Karpas-422 (cell line): Measurements from ENCODE around the gene SERPINF2. TPM values are rescaled to one million over a fixed set of nuclear protein-coding genes. Genes with fewer than 3 reads are reported as not detected.
A peak's percentile ranks its signal among the peaks of the same experiment; 100 is the strongest.

Source experiments
- DNase-seq: peaks from one replicate; pipeline ENCODE4 v3.0.0-alpha.2; 2015
- H2AFZ ChIP-seq: fragments of 200-600 bp; sonication (generic); 2 replicates; pipeline ENCODE4 v1.6.1; 2014; ENCODE audit warnings: antibody characterized with exemption, low read length, mixed read lengths
- H3K27ac ChIP-seq: fragments of 200-600 bp; sonication (generic); 2 replicates; pipeline ENCODE4 v1.5.1; 2014; ENCODE audit warnings: mild to moderate bottlenecking, low read length, moderate library complexity
- H3K27me3 ChIP-seq: fragments of 200-600 bp; sonication (generic); 2 replicates; pipeline ENCODE4 v1.6.1; 2014; ENCODE audit warnings: low read length, mixed read lengths
- H3K36me3 ChIP-seq: fragments of 200-600 bp; sonication (generic); 2 replicates; pipeline ENCODE4 v1.6.1; 2014; ENCODE audit warnings: low read length, mixed read lengths; ENCODE audit not compliant: insufficient read depth
- H3K4me1 ChIP-seq: fragments of 200-600 bp; sonication (generic); 2 replicates; pipeline ENCODE4 v1.6.1; 2014; ENCODE audit warnings: mild to moderate bottlenecking, low read length, mixed read lengths
- H3K4me2 ChIP-seq: fragments of 200-600 bp; sonication (generic); 2 replicates; pipeline ENCODE4 v1.6.1; 2014; ENCODE audit warnings: low read length, low read depth, mild to moderate bottlenecking; ENCODE audit not compliant: poor library complexity, severe bottlenecking
- H3K4me3 ChIP-seq: fragments of 200-600 bp; sonication (generic); 2 replicates; pipeline ENCODE4 v1.5.1; 2014; ENCODE audit warnings: mild to moderate bottlenecking, antibody characterized with exemption, low read length, mixed read lengths
- H3K79me2 ChIP-seq: fragments of 200-600 bp; sonication (generic); 2 replicates; pipeline ENCODE4 v1.6.1; 2014; ENCODE audit warnings: mild to moderate bottlenecking, low read length, mixed read lengths
- H3K9ac ChIP-seq: fragments of 200-600 bp; sonication (generic); 2 replicates; pipeline ENCODE4 v1.6.0; 2014; ENCODE audit warnings: low read length
- H3K9me2 ChIP-seq: fragments of 200-600 bp; sonication (generic), shearing (Covaris generic); replicated peaks from 2 replicates; pipeline ENCODE4 v1.6.0; 2014; ENCODE audit warnings: mild to moderate bottlenecking, low read length, moderate library complexity; ENCODE audit not compliant: insufficient read depth
- H3K9me3 ChIP-seq: fragments of 300-700, 200-600 bp; sonication (generic); 2 replicates; pipeline ENCODE4 v1.6.1; 2014; ENCODE audit warnings: low read length, mixed read lengths
- H4K20me1 ChIP-seq: fragments of 200-600 bp; sonication (generic); 2 replicates; pipeline ENCODE4 v1.6.1; 2014; ENCODE audit warnings: mild to moderate bottlenecking, antibody characterized with exemption, low read length, low read depth; ENCODE audit not compliant: insufficient read depth
- total RNA-seq: library from RNA; depleted of rRNA; stranded (reverse); fragments of >200 nt; shearing (Covaris generic); gene quantifications from 2 replicates; pipeline ENCODE4 v1.2.3, GENCODE V29; 2014; ENCODE audit warnings: low replicate concordance

Gene SERPINF2
- total RNA-seq, 1 experiment from 2014 or later = 0.19 TPM

- Histone ChIP-seq H2AFZ (no peak overlapping the region), H3K9me3 (no peaks in the 10 kb centered on the region), H3K27ac (no peak overlapping the region), H3K9ac (no peak overlapping the region), H3K4me2 (no peak overlapping the region), H3K9me2 (no peaks in the 10 kb centered on the region), H3K36me3 (no peaks in the 10 kb centered on the region), H4K20me1 (no peaks in the 10 kb centered on the region), H3K79me2 (no peaks in the 10 kb centered on the region), H3K27me3 (no peaks in the 10 kb centered on the region), H3K4me3 (no peak overlapping the region), H3K4me1 (peaks cover 3% of the 10 kb centered on the region; the same call in 1 of the 2 replicates)
- DNase-seq = peak; percentile 39
Observed at GRCh38 chr17:1745513-1746020, 2.9 kb downstream of the SERPINF2 start.

GRCh38 chr17:1746975-1747543 lies 4.4 kb downstream of the SERPINF2 start:
- Histone ChIP-seq H3K9ac (no peak overlapping the region), H3K4me1 (peaks cover 3% of the 10 kb centered on the region; the same call in 1 of the 2 replicates), H2AFZ (no peak overlapping the region), H4K20me1 (no peaks in the 10 kb centered on the region), H3K4me3 (no peak overlapping the region), H3K9me3 (no peaks in the 10 kb centered on the region), H3K79me2 (no peaks in the 10 kb centered on the region), H3K27ac (no peak overlapping the region), H3K4me2 (no peak overlapping the region), H3K9me2 (no peaks in the 10 kb centered on the region), H3K36me3 (no peaks in the 10 kb centered on the region), H3K27me3 (no peaks in the 10 kb centered on the region)
- no peak for DNase-seq

GRCh38 chr17:1750628-1751027 lies 8.0 kb downstream of the SERPINF2 start:
- Histone ChIP-seq H3K79me2 (no peaks in the 10 kb centered on the region), H2AFZ (no peak overlapping the region), H3K4me3 (no peak overlapping the region), H3K4me1 (peaks cover 6% of the 10 kb centered on the region; the same call in 1 of the 2 replicates), H3K36me3 (no peaks in the 10 kb centered on the region), H3K4me2 (no peak overlapping the region), H3K9me3 (no peaks in the 10 kb centered on the region), H3K9ac (no peak overlapping the region), H3K27ac (no peak overlapping the region), H3K27me3 (no peaks in the 10 kb centered on the region), H3K9me2 (no peaks in the 10 kb centered on the region), H4K20me1 (no peaks in the 10 kb centered on the region)
- no peak for DNase-seq

GRCh38 chr17:1752425-1753262 lies 10.0 kb downstream of the SERPINF2 start:
- peaks cover 6% of the 10 kb centered on the region; the same call in 1 of the 2 replicates for H3K4me1 ChIP-seq
- H3K4me3 ChIP-seq = no peak overlapping the region
- H3K36me3 ChIP-seq = no peaks in the 10 kb centered on the region
- no peaks in the 10 kb centered on the region for H3K9me3 ChIP-seq
- H2AFZ ChIP-seq = no peak overlapping the region
- no peak overlapping the region for H3K9ac ChIP-seq
- no peaks in the 10 kb centered on the region for H4K20me1 ChIP-seq
- DNase-seq = no peak
- H3K4me2 ChIP-seq = no peak overlapping the region
- no peaks in the 10 kb centered on the region for H3K9me2 ChIP-seq
- H3K79me2 ChIP-seq = no peaks in the 10 kb centered on the region
- H3K27ac ChIP-seq = no peak overlapping the region
- H3K27me3 ChIP-seq = no peaks in the 10 kb centered on the region

- Histone ChIP-seq H3K4me2 (no peak overlapping the region), H3K9me3 (no peaks in the 10 kb centered on the region), H2AFZ (no peak overlapping the region), H4K20me1 (no peaks in the 10 kb centered on the region), H3K27ac (no peak overlapping the region), H3K4me3 (no peak overlapping the region), H3K27me3 (no peaks in the 10 kb centered on the region), H3K9me2 (no peaks in the 10 kb centered on the region), H3K79me2 (no peaks in the 10 kb centered on the region), H3K36me3 (no peaks in the 10 kb centered on the region), H3K4me1 (peaks cover 6% of the 10 kb centered on the region; the same call in 1 of the 2 replicates), H3K9ac (no peak overlapping the region)
- no peak for DNase-seq
Observed at GRCh38 chr17:1753767-1754429, 11.2 kb downstream of the SERPINF2 start.

- no peak overlapping the region for H3K4me2 ChIP-seq
- H3K36me3 ChIP-seq = no peaks in the 10 kb centered on the region
- no peaks in the 10 kb centered on the region for H3K9me3 ChIP-seq
- H3K4me3 ChIP-seq = no peak overlapping the region
- H3K4me1 ChIP-seq = peaks cover 5% of the 10 kb centered on the region; the same call in 1 of the 2 replicates
- no peak overlapping the region for H3K27ac ChIP-seq
- H3K79me2 ChIP-seq = no peaks in the 10 kb centered on the region
- H3K9me2 ChIP-seq = no peaks in the 10 kb centered on the region
- no peak overlapping the region for H3K9ac ChIP-seq
- DNase-seq = peak; percentile 37
- no peaks in the 10 kb centered on the region for H4K20me1 ChIP-seq
- no peaks in the 10 kb centered on the region for H3K27me3 ChIP-seq
- H2AFZ ChIP-seq = no peak overlapping the region
Observed at GRCh38 chr17:1754430-1755112, 11.9 kb downstream of the SERPINF2 start.

GRCh38 chr17:1755252-1755826 lies 12.7 kb downstream of the SERPINF2 start:
- Histone ChIP-seq H4K20me1 (no peaks in the 10 kb centered on the region), H3K4me1 (0 out of 2 replicates have a peak, but pooled peaks cover 3% of the 10 kb centered on the region), H3K9me2 (no peaks in the 10 kb centered on the region), H3K9me3 (no peaks in the 10 kb centered on the region), H2AFZ (no peak overlapping the region), H3K27ac (no peak overlapping the region), H3K79me2 (no peaks in the 10 kb centered on the region), H3K27me3 (no peaks in the 10 kb centered on the region), H3K9ac (no peak overlapping the region), H3K4me2 (no peak overlapping the region), H3K36me3 (no peaks in the 10 kb centered on the region), H3K4me3 (no peak overlapping the region)
- DNase-seq = no peak
